Neuron (in vitro differentiated cells): Measurements from ENCODE around the gene CD302.
"Not testable (repeated sequence)": the region's sequence is repeated elsewhere in the genome, so short reads cannot be mapped to it uniquely, and the experiment has no call there.

Source experiments
- H2AFZ ChIP-seq: one replicate; pipeline ENCODE4 v1.6.1; 2013; ENCODE audit warnings: low read depth, mild to moderate bottlenecking, inconsistent platforms, low read length, moderate library complexity
- H3K27me3 ChIP-seq: one replicate; pipeline ENCODE4 v1.6.1; 2013; ENCODE audit warnings: low read length; ENCODE audit not compliant: insufficient read depth
- H3K36me3 ChIP-seq: one replicate; pipeline ENCODE4 v1.6.1; 2013; ENCODE audit warnings: low read length; ENCODE audit not compliant: insufficient read depth
- H3K4me1 ChIP-seq: one replicate; pipeline ENCODE4 v1.6.1; 2013; ENCODE audit warnings: low read length; ENCODE audit not compliant: insufficient read depth
- H3K4me3 ChIP-seq: 2 replicates; pipeline ENCODE4 v1.5.1; 2013; ENCODE audit warnings: mild to moderate bottlenecking, low read length, moderate library complexity
- H3K9me3 ChIP-seq: one replicate; pipeline ENCODE4 v1.6.1; 2013; ENCODE audit warnings: low read length

The CD302 gene

GRCh38 chr2:159797543-159798375 lies at the start of gene CD302:
TSS of gene CD302 (minus strand) at chr2:159798208. CDS start at chr2:159798198, 10 bp downstream.
- Histone ChIP-seq H3K4me3 (peak within 1 kb of the TSS; percentile 26), H3K27me3 (peaks cover 18% of the 10 kb centered on the region)

DNA sequence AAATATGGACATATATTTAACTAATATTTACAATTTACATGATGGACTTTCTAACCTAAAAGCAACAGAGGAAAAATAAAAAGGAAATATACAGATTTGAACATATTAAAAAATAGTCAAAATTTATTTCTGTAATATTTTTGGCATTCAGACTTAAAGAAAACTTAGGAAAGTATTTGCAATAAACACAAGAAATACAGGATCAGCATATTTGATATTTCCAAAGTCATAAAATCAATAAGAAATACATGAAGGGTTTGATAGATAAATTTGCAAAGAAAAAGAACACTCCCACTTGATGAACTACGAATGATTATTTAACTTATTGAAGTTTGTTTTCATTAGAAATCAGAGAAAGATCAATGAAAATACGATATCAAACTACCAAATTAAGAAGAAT lies 48.6 kb upstream of the CD302 start:
- H3K4me1 ChIP-seq: no peaks in the 10 kb centered on the region
- no peak overlapping the region for H3K4me3 ChIP-seq
- no peaks in the 10 kb centered on the region for H3K9me3 ChIP-seq
- H3K27me3 ChIP-seq: no peaks in the 10 kb centered on the region
- H3K36me3 ChIP-seq: no peaks in the 10 kb centered on the region
- H2AFZ ChIP-seq: no peak overlapping the region

More at GRCh38 chr2:159797543-159798375, at the start of gene CD302:
- Histone ChIP-seq H3K9me3 (no peaks in the 10 kb centered on the region), H3K4me1 (no peaks in the 10 kb centered on the region), H3K36me3 (no peaks in the 10 kb centered on the region), H2AFZ (peak within 1 kb of the TSS; percentile 20)

DNA sequence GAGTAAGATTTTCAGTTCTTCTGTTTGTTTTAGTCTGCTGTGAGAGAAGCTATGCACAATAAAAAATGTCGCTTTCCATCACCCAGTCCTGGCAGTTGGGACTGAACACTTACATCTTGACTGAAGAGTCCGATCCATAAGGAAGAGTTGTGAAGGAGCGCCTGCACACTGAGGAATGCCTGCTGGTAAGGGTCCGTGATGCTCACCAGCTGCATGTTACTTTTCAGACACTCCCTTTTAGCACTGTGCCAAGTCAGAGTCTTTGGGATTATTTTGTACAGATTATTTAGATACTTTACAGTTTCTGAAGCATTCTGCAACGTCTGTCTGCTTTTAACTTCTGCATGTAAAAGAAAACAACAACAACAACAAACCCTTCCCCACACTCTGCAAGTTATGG lies 42.6 kb upstream of the CD302 start:
- H2AFZ ChIP-seq: peak overlapping the region; percentile 67
- H3K9me3 ChIP-seq: no peaks in the 10 kb centered on the region
- H3K27me3 ChIP-seq: no peaks in the 10 kb centered on the region
- H3K36me3 ChIP-seq: no peaks in the 10 kb centered on the region
- no peaks in the 10 kb centered on the region for H3K4me1 ChIP-seq
- H3K4me3 ChIP-seq: no peak overlapping the region

DNA sequence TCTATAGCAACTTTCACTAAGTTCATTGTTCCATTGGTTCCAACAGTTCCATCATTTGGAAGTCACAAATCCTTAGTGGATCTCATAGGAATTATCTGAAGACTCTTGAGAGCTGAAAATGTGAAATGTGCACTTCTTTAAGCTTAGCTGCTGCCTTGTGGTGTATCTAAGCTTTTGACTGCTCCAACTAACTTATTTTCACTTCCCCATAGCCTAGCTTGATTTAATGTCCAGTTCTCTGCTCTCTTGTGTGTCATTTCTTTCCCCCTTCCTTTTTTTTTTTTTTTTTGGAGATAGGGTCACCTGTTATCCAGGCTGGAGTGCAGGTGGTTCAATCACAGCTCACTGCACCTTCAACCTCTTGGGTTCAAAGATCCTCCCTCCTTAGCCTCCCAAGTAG lies 34.9 kb upstream of the CD302 start:
- Histone ChIP-seq H2AFZ (no peak overlapping the region), H3K4me1 (no peaks in the 10 kb centered on the region), H3K27me3 (no peaks in the 10 kb centered on the region), H3K36me3 (no peaks in the 10 kb centered on the region), H3K9me3 (no peaks in the 10 kb centered on the region), H3K4me3 (no peak overlapping the region)

- no peak overlapping the region for H3K4me3 ChIP-seq
- H3K9me3 ChIP-seq: no peaks in the 10 kb centered on the region
- no peak overlapping the region for H2AFZ ChIP-seq
- H3K27me3 ChIP-seq: no peaks in the 10 kb centered on the region
- no peaks in the 10 kb centered on the region for H3K4me1 ChIP-seq
- H3K36me3 ChIP-seq: no peaks in the 10 kb centered on the region
Observed at GRCh38 chr2:159832026-159832425, 34.0 kb upstream of the CD302 start.

GRCh38 chr2:159829376-159829775 lies 31.4 kb upstream of the CD302 start:
- Histone ChIP-seq H3K4me3 (no peak overlapping the region), H2AFZ (no peak overlapping the region), H3K36me3 (no peaks in the 10 kb centered on the region), H3K4me1 (no peaks in the 10 kb centered on the region), H3K9me3 (no peaks in the 10 kb centered on the region), H3K27me3 (no peaks in the 10 kb centered on the region)

GRCh38 chr2:159828738-159829137 lies 30.7 kb upstream of the CD302 start:
- Histone ChIP-seq H3K27me3 (no peaks in the 10 kb centered on the region), H3K36me3 (no peaks in the 10 kb centered on the region), H2AFZ (no peak overlapping the region), H3K9me3 (no peaks in the 10 kb centered on the region), H3K4me1 (no peaks in the 10 kb centered on the region), H3K4me3 (no peak overlapping the region)

GRCh38 chr2:159822478-159822833 lies 24.4 kb upstream of the CD302 start:
- H3K4me1 ChIP-seq, H2AFZ ChIP-seq, H3K36me3 ChIP-seq, H3K9me3 ChIP-seq, H3K27me3 ChIP-seq, H3K4me3 ChIP-seq: not testable (repeated sequence)

DNA sequence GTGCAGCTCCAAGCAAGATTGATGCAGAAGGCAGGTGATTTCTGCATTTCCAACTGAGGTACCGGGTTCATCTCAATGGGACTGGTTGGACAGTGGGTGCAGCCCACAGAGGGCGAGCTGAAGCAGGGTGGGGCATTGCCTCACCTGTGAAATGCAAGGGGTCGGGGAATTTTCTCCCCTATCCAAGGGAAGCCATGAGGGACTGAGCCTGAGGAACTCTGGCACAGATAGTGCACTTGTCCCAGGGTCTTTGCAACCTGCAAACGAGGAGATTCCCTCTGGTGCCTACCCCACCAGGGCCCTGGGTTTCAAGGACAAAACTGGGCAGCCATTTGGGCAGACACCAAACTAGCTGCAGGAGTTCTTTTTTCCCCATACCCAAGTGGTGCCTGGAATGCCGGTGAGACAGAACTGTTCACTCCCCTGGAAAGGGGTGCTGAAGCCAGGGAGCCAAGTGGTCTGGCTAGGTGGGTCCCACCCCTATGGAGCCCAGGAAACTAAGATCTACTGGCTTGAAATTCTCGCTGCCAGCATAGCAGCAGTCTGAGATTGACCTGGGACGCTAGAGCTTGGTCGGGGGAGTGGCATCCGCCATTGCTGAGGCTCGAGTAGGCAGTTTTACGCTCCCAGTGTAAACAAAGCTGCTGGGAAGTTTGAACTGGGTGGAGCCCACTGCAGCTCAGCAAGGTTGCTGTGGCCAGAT lies 23.9 kb upstream of the CD302 start:
- H3K4me1 ChIP-seq, H3K4me3 ChIP-seq, H2AFZ ChIP-seq, H3K9me3 ChIP-seq, H3K27me3 ChIP-seq, H3K36me3 ChIP-seq: not testable (repeated sequence)

DNA sequence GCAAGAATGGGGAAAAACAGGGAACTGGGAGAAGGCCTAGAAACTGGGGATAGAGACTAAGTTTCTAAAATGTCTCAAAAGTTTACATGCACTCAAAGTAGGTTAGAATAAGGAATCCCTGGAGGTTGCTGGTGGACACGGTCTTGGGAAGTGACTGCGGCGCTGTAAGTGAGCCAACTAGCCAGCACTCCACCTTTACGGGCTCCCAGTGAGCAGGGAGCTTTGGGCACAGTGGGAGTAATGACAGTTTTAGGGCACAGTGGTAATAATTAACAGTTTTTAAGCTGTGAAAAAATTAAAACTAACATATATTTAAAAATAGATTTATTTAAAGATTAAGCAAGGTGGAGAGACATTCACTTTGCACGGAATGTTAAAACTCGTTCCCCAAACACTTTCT lies 20.9 kb upstream of the CD302 start:
- no peak overlapping the region for H3K4me3 ChIP-seq

GRCh38 chr2:159817283-159817682 lies 19.3 kb upstream of the CD302 start:
- Histone ChIP-seq H3K27me3 (peaks cover 3% of the 10 kb centered on the region), H3K4me3 (no peak overlapping the region), H3K4me1 (no peaks in the 10 kb centered on the region), H3K9me3 (no peaks in the 10 kb centered on the region), H3K36me3 (no peaks in the 10 kb centered on the region), H2AFZ (no peak overlapping the region)

More for the DNA sequence above, 20.9 kb upstream of the CD302 start:
- Histone ChIP-seq H2AFZ (no peak overlapping the region), H3K27me3 (peaks cover 3% of the 10 kb centered on the region), H3K4me1 (no peaks in the 10 kb centered on the region), H3K9me3 (no peaks in the 10 kb centered on the region), H3K36me3 (no peaks in the 10 kb centered on the region)

GRCh38 chr2:159811232-159811631 lies 13.2 kb upstream of the CD302 start:
- H3K9me3 ChIP-seq: no peaks in the 10 kb centered on the region
- H3K4me1 ChIP-seq: peaks cover 5% of the 10 kb centered on the region
- no peak overlapping the region for H2AFZ ChIP-seq
- no peaks in the 10 kb centered on the region for H3K36me3 ChIP-seq
- no peaks in the 10 kb centered on the region for H3K27me3 ChIP-seq
- no peak overlapping the region for H3K4me3 ChIP-seq

DNA sequence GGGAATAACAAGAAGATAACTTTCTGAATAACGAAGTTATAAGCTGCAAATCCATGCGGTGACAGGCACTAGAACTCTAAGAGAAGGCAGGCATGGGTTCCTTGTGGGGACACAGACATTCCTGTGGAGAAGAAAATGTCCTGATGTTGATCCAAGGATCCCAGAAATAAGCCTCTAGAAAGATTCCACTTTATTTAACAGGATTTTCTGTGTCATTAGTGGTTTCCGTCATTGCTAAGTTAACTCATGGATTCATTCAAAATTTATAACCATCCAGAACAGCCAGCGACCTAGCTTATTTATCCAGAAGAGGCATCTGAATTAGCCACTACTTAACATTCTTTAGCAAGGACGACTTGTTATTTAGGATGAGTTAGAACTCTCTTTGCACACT lies 10.0 kb upstream of the CD302 start:
- no peaks in the 10 kb centered on the region for H3K36me3 ChIP-seq
- H3K27me3 ChIP-seq: no peaks in the 10 kb centered on the region
- peaks cover 5% of the 10 kb centered on the region for H3K4me1 ChIP-seq
- no peak overlapping the region for H2AFZ ChIP-seq
- no peak overlapping the region for H3K4me3 ChIP-seq
- H3K9me3 ChIP-seq: no peaks in the 10 kb centered on the region
